ENCODE results near the gene PTPRN2.
"Not testable (repeated sequence)": the region's sequence is repeated elsewhere in the genome, so short reads cannot be mapped to it uniquely, and the experiment has no call there.

PTPRN2 gene

GRCh38 chr7:158530800-158531609 is 56.6 kb downstream of the PTPRN2 start:
- no peak for DNase-seq

GRCh38 chr7:158529181-158530096 is 58.2 kb downstream of the PTPRN2 start:
- DNase-seq, result no peak

- no peak for DNase-seq
These were observed 59.6 kb downstream of the PTPRN2 start for GRCh38 chr7:158527915-158528502.

- DNase-seq, result no peak
These were observed 60.1 kb downstream of the PTPRN2 start for GRCh38 chr7:158527495-158527894.

DNA sequence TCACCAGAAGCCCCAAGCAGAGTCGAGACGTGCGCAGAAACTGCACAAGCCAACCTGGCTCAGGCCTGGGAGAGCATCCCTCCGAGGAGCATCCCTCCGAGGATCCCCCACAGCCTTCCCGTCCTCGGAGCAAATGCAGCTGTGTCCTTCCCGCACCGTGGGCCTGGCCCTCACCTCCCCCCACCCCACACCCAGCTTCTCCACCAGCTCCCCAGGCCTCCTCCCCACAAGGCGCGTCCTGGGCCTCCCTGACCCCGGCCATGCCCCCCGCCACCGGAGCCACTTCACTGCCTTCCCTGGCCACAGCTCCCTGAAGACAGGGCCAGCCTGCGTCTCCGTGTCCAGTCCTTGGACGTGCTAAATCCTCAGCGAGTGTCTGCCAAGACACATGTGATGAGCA is 60.6 kb downstream of the PTPRN2 start:
- no peak for DNase-seq

DNA sequence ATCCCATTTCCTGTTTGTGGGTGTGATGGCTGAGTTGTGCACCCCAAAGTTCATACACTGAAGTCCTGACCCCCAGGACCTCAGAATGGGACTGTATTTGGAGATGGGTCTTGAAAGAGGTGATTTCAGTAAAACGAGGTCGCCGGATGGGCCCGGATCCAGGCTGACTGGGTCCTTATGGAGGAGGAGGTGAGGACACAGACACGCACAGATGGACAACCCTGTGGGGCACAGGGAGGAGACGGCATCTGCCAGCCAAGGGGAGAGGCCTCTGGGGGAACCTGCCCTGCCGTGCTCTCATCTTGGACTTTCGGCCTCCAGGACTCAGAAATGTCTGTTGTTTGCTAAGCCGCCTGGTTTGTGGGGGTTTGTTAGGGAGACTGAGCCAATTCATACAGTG is 61.1 kb downstream of the PTPRN2 start:
- DNase-seq, result no peak

DNA sequence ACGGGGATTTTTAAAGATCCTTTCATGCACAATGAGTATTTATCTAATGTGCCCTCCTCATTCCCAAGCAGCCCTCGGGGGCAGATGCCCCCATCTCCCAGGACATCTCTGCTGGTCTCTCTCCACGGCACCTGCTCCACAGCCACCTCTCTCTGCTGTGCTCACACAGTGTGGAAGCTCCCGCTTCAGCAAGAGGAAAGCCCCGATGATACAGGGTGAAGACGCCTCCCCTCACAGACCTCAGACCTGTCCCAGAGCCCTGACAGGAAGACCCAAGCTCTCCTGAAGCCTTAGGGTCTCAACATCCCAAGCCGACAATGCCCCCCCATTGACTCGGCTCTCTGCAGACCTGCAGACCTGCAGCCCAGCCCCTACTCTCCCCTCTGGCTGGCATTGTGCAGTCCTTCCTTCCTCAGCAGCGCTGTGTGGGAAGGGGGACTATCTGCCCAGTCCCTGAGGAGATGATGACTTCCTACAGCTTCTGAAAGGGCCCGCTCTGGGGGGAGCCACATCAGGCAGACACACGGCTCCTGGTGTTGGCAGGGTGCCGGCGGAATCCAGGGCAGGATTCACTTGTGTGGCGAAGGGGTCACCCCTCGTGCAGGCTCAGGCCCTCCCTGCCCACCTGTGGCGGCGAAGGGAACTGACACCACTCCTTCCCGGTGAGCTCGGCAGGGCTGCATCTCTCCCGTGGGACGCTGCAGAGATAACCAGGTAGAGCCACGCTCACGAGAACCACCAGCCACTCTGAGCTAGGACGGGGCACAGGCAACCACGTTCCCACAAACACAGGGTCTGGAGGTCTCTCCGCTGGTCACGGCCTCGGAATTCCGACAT is 61.8 kb downstream of the PTPRN2 start:
- no peak for DNase-seq

- no peak for DNase-seq
These were observed 62.6 kb downstream of the PTPRN2 start for GRCh38 chr7:158524749-158525635.

GRCh38 chr7:158524286-158524685 is 63.3 kb downstream of the PTPRN2 start:
- DNase-seq, result not testable (repeated sequence)

- not testable (repeated sequence) for DNase-seq
These were observed 63.7 kb downstream of the PTPRN2 start for GRCh38 chr7:158523877-158524276.

GRCh38 chr7:158523165-158523856 is 64.3 kb downstream of the PTPRN2 start:
- DNase-seq, result not testable (repeated sequence)

- not testable (repeated sequence) for DNase-seq
These were observed 65.8 kb downstream of the PTPRN2 start for GRCh38 chr7:158521795-158522194.

- no peak for DNase-seq
These were observed 66.8 kb downstream of the PTPRN2 start for GRCh38 chr7:158520825-158521224.

- DNase-seq, result no peak
These were observed 67.9 kb downstream of the PTPRN2 start for GRCh38 chr7:158519633-158520174.

DNA sequence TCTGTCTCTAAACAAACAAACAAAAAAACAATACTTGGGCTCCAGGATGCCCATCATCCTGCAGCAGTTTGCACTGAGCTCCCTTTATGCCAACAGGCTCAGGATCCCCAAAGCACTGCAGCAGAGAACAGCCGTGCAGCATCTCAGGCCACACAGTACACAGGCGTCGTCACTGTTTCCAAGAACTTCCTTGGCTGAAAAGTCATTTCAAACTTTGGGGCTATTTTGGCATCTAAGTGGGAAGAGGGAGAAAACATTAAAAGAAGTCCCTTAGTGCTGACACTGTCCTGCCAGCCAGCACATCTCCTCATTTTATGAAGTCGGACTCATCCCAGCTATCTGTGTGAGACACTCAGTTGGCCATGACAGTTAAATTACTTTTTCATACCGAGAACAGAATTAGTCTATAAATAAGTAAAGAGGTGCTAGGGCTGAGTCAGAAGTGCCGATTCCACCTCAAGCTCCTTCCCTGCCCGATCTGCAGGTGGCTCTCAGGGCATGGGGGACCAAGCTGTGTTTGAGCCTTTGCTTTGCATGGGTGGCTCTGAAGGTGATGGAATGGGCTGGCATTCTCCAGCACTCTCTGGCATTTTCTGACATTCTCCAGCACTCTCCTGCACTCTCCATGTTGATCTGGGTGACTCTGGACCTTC is 68.5 kb downstream of the PTPRN2 start:
- DNase-seq, result no peak

GRCh38 chr7:158517571-158517970 is 70.1 kb downstream of the PTPRN2 start:
- DNase-seq, result no peak

- no peak for DNase-seq
These were observed 70.6 kb downstream of the PTPRN2 start for GRCh38 chr7:158517072-158517471.

GRCh38 chr7:158516524-158516923 is 71.1 kb downstream of the PTPRN2 start:
- no peak for DNase-seq

- DNase-seq, result no peak
These were observed 74.8 kb downstream of the PTPRN2 start for GRCh38 chr7:158512869-158513268.

GRCh38 chr7:158512042-158512441 is 75.6 kb downstream of the PTPRN2 start:
- no peak for DNase-seq

Measured in NCI-H1417 treated with DMSO at 0.1 percent for 48 hours (cell line).